ELF-1 (cell line): ENCODE results near the gene SDR9C7.
"Not testable (repeated sequence)": the region's sequence is repeated elsewhere in the genome, so short reads cannot be mapped to it uniquely, and the experiment has no call there.

Source experiments
- DNase-seq: peaks from one replicate; pipeline ENCODE4 v3.0.0-alpha.2; 2016; ENCODE audit warnings: low read depth, low spot score

Gene SDR9C7

GRCh38 chr12:56933826-56934625 is at the start of gene SDR9C7:
TSS of gene SDR9C7 (minus strand) at chr12:56934408. CDS start at chr12:56934261, 147 bp downstream.
- DNase-seq, result no peak

DNA sequence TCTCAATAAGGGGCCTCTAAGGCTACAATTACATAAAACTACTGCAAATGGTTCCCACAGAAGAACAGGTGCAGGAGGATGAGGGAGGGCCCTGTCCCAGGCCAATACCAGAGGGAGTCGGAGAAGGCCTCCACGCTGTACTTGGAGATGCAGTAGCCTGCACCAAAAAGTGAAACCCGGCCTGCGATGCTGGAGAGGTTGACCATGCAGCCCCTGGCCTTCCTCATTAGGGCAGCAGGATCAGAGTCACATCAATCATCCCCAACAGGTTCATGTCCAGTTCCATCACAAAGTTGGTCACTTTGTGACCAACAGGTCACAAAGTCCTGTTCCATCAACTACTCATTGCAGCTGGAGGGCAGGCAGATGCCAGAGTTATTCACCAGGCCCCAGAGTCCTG is 49.2 kb upstream of the SDR9C7 start:
- DNase-seq, result no peak

DNA sequence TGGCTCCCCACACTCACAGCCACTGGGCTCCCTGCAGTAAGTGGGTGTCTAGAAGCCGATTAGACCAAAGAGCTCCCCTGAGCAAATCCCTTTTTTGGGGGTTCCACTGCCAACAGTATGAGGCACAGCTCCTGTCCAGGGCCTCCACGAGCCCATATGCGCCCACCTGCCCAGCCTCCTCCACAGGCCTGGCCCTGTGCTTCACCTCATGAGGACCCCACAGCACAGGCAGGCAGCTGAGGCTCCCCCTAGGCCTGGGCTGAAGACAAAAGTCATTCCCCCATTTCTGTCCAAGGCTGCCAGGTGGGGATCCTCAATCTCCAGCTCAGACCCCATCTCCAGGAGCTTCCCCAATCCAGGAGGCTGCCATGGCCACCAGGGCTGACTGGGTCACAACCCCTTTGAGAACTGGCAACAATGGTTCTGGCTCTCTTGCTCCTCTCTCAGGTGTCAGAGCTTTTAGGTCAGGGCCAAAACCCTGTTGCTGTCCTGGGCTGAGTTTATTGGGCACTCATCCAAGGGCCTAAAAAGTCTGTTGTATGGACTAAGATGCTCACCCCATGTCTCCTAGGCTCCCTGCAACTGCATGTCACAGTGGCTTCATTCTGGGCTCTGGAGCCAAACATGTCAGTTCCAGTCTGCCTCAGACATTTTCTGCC is 48.5 kb upstream of the SDR9C7 start:
- not testable (repeated sequence) for DNase-seq

DNA sequence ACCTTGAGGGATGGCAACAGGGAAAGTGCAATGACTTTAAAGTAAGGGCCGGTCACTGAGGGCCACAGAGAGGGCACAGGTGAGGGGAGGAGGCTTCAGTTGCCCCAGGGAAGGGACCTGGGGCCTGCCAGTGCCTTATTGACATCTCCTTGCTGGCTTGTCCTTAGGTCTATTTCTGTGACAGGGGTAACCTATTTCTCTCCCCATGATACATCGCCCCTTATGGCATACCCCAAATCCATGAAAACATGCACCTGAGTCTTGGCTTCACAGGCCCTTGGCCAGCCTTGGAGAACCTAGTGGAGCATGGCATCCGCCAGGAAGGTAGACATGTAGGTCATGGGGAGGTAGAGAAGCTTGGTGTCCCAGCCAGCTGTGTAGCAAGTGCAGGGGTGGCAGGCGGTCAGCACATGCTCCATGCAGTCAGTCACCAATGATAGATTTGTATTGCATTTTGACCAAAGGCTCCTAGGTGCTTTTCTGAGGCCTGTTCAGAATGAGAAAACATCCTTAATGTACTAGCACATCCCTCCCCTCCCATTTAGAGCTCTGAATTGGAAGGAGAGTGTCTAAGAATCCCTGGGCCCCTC is 46.8 kb upstream of the SDR9C7 start:
- DNase-seq, result no peak

DNA sequence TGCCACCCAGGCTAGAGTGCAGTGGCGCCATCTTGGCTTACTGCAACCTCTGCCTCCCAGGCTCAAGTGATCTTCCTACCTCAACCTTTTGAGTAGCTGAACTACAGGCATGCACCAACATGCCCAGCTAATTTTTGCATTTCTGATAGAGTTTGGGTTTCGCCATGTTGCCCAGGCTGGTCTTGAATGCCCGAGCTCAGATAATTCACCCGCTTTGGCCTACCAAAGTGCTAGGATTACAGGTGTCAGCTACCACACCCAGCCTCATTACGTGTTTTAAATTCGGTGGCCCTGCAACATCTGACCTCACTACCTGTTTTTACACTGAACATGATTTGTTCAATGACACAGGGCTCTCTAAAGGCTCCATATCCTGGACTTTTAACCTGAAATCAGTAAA is 46.1 kb upstream of the SDR9C7 start:
- DNase-seq, result no peak

DNA sequence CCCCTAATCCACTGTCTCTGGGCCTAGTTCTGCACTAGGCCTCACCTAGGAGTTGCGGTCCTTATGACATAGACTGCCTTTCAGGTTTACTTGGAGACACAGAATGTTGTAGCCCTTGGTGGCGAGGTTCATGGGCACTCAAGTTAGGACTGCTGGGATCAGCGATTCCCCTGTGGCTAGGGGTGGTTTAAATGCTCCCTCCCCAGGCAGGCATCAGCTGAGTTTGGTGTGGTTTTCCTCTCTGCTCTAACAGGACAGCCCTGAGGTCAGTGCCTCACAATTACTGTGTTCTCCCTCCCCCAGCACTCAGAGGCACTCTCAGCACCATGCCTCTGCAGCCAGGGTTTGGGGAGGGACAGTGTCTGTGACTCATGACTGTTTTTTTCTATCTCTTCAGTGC is 45.4 kb upstream of the SDR9C7 start:
- no peak for DNase-seq

DNA sequence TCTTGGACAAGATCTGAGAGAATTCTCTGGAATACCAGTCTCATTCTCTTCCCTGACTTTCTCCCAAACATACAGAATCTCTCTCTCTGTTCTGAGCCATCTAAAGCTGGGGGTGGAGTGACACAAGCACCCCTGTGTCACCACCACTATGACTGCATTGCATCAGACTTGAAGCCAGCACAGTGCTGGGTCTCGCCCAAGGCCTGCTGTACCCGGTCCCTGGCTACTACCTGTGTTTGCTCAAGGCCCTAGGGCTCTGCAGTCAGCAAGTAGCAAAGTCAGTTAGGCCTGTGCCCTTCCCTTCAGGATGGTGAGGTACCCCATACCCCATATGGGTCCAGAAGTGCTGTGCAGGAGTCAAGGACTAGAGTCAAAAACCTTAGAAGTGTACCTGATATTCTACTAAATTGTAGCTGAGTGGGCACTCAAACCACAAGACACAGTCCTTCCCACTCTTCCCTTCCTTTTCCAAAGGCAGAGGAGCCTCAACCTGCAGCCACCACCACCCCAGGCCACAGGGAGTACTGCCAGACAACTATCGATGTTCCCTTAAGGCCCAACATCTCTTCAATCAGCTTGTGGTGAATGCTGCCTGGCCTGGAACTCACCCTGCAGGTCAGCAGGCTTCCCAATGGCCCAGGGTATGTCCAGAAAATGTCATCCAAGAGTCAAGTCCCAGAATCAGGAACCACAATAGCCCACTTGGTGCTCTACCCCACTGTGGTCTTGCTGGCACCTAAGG is 44.4 kb upstream of the SDR9C7 start:
- no peak for DNase-seq

DNA sequence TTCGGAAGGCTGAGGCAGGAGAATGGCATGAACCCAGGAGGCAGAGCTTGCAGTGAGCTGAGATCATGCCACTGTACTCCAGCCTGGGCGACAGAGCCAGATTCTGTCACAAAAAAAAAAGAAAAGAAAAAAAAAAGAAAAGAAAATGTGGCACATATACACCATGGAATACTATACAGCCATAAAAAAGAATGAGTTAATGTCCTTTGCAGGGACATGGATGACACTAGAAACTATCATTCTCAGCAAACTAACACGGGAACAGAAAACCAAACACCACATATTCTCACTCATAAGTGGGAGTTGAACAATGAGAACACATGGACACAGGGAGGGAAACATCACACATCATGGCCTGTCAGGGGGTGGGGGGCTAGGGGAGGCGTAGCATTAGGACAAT is 43.2 kb upstream of the SDR9C7 start:
- not testable (repeated sequence) for DNase-seq

DNA sequence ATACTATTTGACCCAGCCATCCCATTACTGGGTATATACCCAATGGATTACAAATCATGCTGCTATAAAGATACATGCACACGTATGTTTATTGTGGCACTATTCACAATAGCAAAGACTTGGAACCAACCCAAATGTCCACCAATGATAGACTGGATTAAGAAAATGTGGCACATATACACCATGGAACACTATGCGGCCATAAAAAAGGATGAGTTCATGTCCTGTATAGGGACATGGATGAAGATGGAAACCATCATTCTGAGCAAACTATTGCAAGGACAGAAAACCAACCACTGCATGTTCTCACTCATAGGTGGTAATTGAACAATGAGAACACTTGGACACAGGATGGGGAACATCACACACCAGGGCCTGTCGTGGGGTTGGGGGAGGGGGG is 40.0 kb upstream of the SDR9C7 start:
- DNase-seq, result not testable (repeated sequence)

- DNase-seq, result not testable (repeated sequence)
These were observed 34.7 kb upstream of the SDR9C7 start for GRCh38 chr12:56968910-56969309.

GRCh38 chr12:56965997-56966642 is 31.9 kb upstream of the SDR9C7 start:
- DNase-seq, result peak; percentile 17

DNA sequence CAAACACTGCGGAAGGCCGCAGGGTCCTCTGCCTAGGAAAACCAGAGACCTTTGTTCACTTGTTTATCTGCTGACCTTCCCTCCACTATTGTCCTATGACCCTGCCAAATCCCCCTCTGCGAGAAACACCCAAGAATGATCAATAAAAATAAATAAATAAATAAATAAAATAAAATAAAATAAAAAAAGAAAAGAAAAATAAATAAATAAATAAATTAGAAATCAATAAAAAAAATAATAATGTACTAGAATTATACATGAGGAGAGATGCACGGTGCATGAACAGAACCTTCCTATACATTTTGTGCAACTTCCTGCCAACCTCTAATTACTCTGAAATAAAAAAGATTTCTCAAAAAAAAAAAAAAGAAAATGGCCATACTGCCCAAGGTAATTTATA is 30.9 kb upstream of the SDR9C7 start:
- not testable (repeated sequence) for DNase-seq

GRCh38 chr12:56963557-56963956 is 29.3 kb upstream of the SDR9C7 start:
- DNase-seq, result not testable (repeated sequence)

GRCh38 chr12:56962247-56962646 is 28.0 kb upstream of the SDR9C7 start:
- DNase-seq, result not testable (repeated sequence)

DNA sequence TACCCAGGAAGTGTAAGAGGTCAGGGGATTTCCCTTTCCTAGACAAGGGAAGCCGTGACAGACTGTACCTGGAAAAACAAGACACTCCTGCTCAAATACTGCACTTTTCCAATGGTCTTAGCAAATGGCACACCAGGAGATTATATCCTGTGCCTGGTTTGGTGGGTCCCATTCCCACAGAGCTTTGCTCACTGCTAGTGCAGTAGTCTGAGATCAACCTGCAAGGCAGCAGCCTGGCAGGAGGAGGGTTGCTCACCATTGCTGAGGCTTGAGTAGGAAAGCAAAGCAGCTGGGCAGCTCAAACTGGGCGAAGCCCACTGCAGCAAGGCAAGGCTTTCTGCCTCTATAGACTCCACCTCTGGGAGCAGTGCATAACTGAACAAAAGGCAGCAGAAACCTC is 24.2 kb upstream of the SDR9C7 start:
- no peak for DNase-seq

- peak; percentile 8 for DNase-seq
These were observed 23.2 kb upstream of the SDR9C7 start, which contains the start of gene RDH16 for GRCh38 chr12:56957229-56958052. TSS of gene RDH16 (minus strand) at chr12:56957608. CDS start at chr12:56957462, 146 bp downstream.

DNA sequence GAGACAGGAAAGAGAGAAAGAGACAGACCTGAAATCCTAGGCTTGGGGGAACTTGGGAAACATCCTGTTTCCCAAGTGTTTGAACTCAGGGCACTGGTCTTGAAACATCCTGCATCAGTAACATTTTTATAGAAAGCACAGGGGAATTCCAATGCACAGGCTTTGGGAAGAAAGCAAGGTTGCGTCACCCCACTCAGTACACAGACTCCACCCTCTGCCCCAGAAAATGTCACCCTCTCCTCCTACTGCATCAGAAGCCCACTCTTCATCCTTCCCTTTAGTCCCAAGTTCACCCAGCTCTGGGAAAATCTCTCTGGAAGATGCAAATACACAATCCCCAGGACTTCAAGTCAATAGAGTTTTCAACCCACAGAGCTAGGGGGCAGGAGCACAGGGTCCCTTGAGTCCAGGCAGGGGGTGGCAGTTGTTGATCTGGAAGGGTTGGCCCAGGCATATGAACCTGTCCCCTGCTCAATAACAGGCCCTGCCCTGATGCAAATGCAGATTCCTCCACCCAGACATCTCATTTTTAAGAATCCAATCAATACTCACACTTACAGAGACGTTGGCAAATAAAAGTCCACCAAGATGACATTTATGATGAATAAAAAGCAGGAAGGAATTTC is 21.5 kb upstream of the SDR9C7 start:
- DNase-seq, result no peak

DNA sequence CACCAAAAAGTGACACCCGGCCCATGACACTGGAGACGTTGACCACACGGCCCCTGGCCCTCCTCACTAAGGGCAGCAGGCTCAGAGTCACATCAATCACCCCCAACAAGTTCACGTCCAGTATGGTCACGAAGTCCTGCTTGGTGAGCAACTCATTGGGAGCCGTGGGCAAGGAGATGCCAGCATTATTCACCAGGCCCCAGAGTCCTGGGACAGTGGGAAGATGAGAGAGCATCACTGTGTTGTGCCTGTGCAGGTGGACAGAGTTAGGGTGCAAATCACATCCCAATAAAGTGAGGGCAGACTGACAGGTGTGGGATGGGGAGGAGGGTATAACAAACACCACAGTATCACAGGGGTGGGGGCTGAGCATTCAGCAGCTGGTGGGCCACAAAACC is 20.7 kb upstream of the SDR9C7 start:
- no peak for DNase-seq

- no peak for DNase-seq
These were observed 20.1 kb upstream of the SDR9C7 start for GRCh38 chr12:56954057-56954957.
